Stomach (tissue), 4 donors: ENCODE data around the gene XYLT1.

Source experiments
- CTCF ChIP-seq, 7 experiments: fragments of 450-650 bp in 4 of 7; fragments of 200-600 bp in 3 of 7; sonication (generic) in 3 of 7; IDR thresholded peaks; one replicate each; pipeline ENCODE4 v1.5.1; 2016 to 2019; ENCODE audit warnings: antibody characterized with exemption in 7 of 7, control low read depth in 2 of 7, mild to moderate bottlenecking in 1 of 7
- POLR2A ChIP-seq, 4 donors: fragments of 450-650 bp; IDR thresholded peaks; one replicate each; pipeline ENCODE4 v1.6.1; 2016; ENCODE audit warnings: antibody characterized with exemption in 4 of 4, control low read depth in 2 of 4, mild to moderate bottlenecking in 1 of 4, moderate library complexity in 1 of 4
- POLR2AphosphoS5 ChIP-seq, 3 donors: sonication (generic); formaldehyde crosslinking; IDR thresholded peaks; one replicate each; pipeline ENCODE4 v1.6.1; 2016; ENCODE audit warnings: antibody characterized with exemption in 3 of 3

GRCh38 chr16:17233318-17234002 lies 237.3 kb downstream of the XYLT1 start:
- TF ChIP-seq CTCF (IDR thresholded peaks at IDR 0.05) (no peak), POLR2A (IDR thresholded peaks at IDR 0.05) (no peak), POLR2AphosphoS5 (IDR thresholded peaks at IDR 0.05) (no peak)
